ENCODE results near the gene CDK11B.
"Not testable (repeated sequence)": the region's sequence is repeated elsewhere in the genome, so short reads cannot be mapped to it uniquely, and the experiment has no call there.

DNA sequence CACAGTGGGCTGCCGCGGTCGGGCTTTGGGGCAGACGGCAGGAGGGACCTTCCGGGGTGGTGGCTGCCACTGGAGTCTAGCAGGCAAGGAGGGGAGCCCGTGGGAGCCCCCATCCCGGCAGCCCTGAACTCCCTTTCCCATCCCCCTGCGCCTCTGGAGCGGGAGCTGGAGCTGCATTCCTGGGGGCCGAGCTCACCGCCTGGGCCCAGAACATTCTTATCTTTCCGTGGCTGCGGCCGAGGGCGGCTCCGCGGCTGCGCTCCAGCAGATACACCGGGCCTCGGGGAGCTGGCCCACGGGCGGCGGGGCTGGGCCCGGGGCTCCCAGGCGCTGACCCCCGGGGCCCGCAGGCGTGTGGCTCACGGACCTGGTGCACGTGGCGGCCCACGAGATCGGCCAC lies 41.8 kb upstream of the CDK11B start:
- TF ChIP-seq CTCF (IDR thresholded peaks at IDR 0.05; ENCODE audit: low read depth, low read length, poor library complexity, severe bottlenecking); EZH2phosphoT487 (IDR thresholded peaks at IDR 0.05; ENCODE audit: borderline replicate concordance, low read length): not testable (repeated sequence)

Measured in DOHH2 (cell line).